ENCODE results near the gene MGST2. TPM values are rescaled to one million over a fixed set of nuclear protein-coding genes. Genes with fewer than 3 reads are reported as not detected.

The MGST2 gene
- total RNA-seq, 1 donor from 2014 or later: 0.71 TPM

DNA sequence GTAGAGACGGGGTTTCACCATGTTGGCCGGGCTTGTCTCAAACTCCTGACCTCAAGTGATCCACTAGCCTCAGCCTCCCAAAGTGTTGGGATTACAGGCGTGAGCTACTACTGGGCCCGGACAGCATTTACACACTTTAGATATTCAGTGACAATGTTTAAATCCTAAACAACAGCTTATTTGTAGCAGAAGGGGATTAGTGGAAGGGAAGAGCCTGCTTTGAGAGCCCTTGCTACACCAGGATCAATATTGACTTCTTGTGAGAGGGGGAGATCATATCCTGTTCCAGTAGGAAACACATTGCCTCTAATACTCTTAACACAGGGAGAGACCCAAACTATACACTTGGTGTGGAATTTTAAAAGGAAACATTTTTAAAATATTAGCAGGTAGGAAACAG is 7.1 kb downstream of the MGST2 start:
- no peaks in the 10 kb centered on the region for H3K9me3 Mint-ChIP-seq
- ATAC-seq (ENCODE audit: low read depth) (no peak), DNase-seq (no peak)
- TF ChIP-seq, protein P1, sequence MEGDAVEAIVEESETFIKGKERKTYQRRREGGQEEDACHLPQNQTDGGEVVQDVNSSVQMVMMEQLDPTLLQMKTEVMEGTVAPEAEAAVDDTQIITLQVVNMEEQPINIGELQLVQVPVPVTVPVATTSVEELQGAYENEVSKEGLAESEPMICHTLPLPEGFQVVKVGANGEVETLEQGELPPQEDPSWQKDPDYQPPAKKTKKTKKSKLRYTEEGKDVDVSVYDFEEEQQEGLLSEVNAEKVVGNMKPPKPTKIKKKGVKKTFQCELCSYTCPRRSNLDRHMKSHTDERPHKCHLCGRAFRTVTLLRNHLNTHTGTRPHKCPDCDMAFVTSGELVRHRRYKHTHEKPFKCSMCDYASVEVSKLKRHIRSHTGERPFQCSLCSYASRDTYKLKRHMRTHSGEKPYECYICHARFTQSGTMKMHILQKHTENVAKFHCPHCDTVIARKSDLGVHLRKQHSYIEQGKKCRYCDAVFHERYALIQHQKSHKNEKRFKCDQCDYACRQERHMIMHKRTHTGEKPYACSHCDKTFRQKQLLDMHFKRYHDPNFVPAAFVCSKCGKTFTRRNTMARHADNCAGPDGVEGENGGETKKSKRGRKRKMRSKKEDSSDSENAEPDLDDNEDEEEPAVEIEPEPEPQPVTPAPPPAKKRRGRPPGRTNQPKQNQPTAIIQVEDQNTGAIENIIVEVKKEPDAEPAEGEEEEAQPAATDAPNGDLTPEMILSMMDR (IDR thresholded peaks at IDR 0.05): no peak
- no peaks in the 10 kb centered on the region for H3K27me3 Mint-ChIP-seq
- H3K36me3 Mint-ChIP-seq (ENCODE audit: low read depth): no peaks in the 10 kb centered on the region
- ChIA-PET CTCF (interaction anchor here (0.9 to 1.8 kb wide), 2 partner anchors 15 to 21 kb away, joined by 3 to 7 read pairs; no protein-coding TSS in a partner anchor), POLR2A (interaction anchor here (0.7 kb wide), 1 partner anchor 197 kb away, joined by 4 read pairs; no protein-coding TSS in a partner anchor)
- H3K4me3 Mint-ChIP-seq: no peak overlapping the region
- H3K27ac Mint-ChIP-seq: no peak overlapping the region
- H3K4me1 Mint-ChIP-seq: peaks cover 13% of the 10 kb centered on the region
- intact Hi-C loops (cut with micrococcal nuclease): no loop called here

DNA sequence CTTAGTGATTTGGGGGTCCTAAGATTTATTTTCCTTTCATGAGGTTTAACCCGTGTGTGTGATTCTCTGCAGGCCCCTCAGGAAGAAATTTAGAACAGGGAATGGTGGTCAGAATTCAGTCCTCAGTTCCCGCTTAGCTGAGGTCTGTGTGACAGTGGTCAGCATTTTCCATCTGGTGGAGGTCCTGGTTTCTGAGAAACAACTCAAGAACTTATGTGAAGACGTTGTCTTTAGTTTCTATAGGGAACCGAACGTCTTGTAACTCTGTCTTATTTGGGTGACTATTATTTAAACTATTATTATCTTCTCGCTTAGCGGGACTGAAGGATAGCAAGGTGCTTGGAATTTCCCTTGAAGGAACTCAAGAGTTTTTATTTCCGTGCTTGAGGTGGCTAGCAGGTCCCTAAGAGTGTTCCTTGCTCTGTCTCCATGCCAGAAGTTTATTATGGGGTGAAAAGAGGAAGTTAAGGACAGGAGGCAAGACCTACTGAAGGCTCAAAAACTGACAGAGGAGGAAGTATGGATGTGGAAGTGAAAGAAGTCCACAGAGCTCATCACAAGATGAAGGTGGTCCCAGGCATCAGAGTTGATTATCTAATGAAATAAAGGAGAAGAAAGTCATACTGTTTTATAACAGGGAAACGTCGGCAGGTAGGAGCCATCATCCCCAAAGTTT is 9.4 kb downstream of the MGST2 start:
- Mint-ChIP-seq H3K27ac (peak overlapping the region; percentile 13), H3K9me3 (peaks cover 4% of the 10 kb centered on the region), H3K27me3 (no peaks in the 10 kb centered on the region), H3K4me1 (peaks cover 13% of the 10 kb centered on the region), H3K4me3 (peak overlapping the region; percentile 21), H3K36me3 (ENCODE audit: low read depth) (no peaks in the 10 kb centered on the region)
- DNase-seq (no peak), ATAC-seq (ENCODE audit: low read depth) (peak; percentile 94)
- ChIA-PET CTCF (interaction anchor here (0.6 kb wide), 1 partner anchor 35 kb away, joined by 4 read pairs; no protein-coding TSS in a partner anchor), POLR2A (interaction anchor here (0.9 kb wide), 1 partner anchor 9 kb away, joined by 3 read pairs; no protein-coding TSS in a partner anchor)
- TF ChIP-seq, protein P1 (IDR thresholded peaks at IDR 0.05): no peak
- intact Hi-C loops (cut with micrococcal nuclease): no loop called here

DNA sequence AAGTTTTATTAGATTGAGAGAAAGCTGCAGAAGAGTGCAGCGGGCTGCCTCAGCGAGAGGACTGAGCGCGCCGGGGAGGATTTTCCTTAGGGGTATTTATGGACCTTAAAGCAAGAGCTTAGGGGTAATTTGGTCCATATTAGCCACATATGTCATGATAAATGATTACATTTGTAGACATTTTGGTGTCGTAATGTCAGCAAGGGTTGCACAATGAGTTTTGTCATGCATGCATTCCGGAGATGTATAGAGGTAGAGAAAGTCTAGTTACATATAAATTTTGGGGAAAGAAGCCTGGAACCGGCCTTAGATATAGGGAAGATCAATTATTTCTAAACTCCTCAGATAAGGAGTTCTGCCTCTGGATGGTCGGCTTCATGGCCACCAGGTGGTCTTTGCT is 10.0 kb downstream of the MGST2 start:
- DNase-seq (no peak), ATAC-seq (ENCODE audit: low read depth) (no peak)
- CTCF ChIA-PET: no interaction called here
- no peaks in the 10 kb centered on the region for H3K36me3 Mint-ChIP-seq (ENCODE audit: low read depth)
- intact Hi-C loops (cut with micrococcal nuclease): no loop called here
- no peaks in the 10 kb centered on the region for H3K27me3 Mint-ChIP-seq
- POLR2A ChIA-PET: no interaction called here
- TF ChIP-seq, protein P1 (IDR thresholded peaks at IDR 0.05): no peak
- H3K27ac Mint-ChIP-seq: no peak overlapping the region
- peaks cover 13% of the 10 kb centered on the region for H3K4me1 Mint-ChIP-seq
- H3K4me3 Mint-ChIP-seq: no peak overlapping the region
- H3K9me3 Mint-ChIP-seq: peaks cover 4% of the 10 kb centered on the region

DNA sequence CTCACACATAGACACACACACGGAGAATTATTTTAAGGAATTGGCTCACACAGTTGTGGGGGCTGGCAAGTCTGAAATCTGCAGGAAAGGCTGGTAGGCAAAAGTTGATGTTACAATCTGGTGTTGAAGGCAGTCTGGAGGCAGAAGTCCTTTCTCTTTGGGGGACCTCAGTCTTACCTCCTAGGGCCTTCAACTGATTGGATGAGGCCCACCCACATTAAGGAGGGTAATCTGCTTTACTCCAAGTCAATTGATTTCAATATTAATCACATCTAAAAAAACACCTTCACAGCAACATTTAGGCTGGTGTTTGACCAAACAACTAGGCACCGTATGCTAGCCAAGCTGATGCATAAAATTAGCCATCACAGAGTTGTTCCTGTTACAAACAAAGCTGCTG is 10.7 kb downstream of the MGST2 start:
- ChIA-PET POLR2A (no interaction called here), CTCF (no interaction called here)
- peaks cover 13% of the 10 kb centered on the region for H3K4me1 Mint-ChIP-seq
- intact Hi-C loops (cut with micrococcal nuclease): no loop called here
- H3K36me3 Mint-ChIP-seq (ENCODE audit: low read depth): no peaks in the 10 kb centered on the region
- no peak overlapping the region for H3K27ac Mint-ChIP-seq
- no peak for ATAC-seq (ENCODE audit: low read depth)
- H3K27me3 Mint-ChIP-seq: no peaks in the 10 kb centered on the region
- H3K9me3 Mint-ChIP-seq: peaks cover 4% of the 10 kb centered on the region
- no peak overlapping the region for H3K4me3 Mint-ChIP-seq
- TF ChIP-seq, protein P1 (IDR thresholded peaks at IDR 0.05): no peak
- DNase-seq: no peak

DNA sequence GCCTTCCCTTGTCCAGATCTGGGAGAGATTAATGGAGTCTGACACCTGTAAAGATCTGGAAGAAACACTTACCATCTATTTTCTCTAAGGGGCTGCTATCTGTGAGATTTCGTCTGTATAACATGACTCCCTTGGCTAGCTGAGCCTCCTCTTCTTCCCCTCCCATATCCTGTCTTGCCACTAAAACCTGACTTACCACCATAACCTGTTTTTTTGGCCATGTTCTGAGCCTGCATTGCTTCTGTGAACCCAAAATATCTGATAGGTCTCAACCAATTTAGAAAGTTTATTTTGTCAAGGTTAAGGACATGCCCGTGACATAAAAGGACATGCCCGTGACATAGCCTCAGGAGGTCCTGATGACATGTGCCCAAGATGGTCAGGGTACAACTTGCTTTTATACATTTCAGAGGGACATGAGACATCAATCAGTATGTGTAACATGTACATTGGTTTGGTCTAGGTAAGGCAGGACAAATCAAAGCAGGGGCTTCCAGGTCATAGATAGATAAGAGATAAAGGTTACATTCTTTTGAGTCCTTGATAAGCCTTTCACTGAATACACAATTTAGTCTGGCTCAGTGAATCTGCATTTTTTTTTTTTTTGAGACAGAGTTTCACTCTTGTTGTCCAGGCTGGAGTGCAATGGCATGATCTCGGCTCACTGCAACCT is 11.4 kb downstream of the MGST2 start:
- no peak for DNase-seq
- ChIA-PET CTCF (no interaction called here), POLR2A (no interaction called here)
- intact Hi-C loops (cut with micrococcal nuclease): no loop called here
- Mint-ChIP-seq H3K36me3 (ENCODE audit: low read depth) (no peaks in the 10 kb centered on the region), H3K4me3 (no peak overlapping the region), H3K27ac (no peak overlapping the region), H3K9me3 (peaks cover 4% of the 10 kb centered on the region), H3K4me1 (peaks cover 13% of the 10 kb centered on the region), H3K27me3 (no peaks in the 10 kb centered on the region)
- no peak for ATAC-seq (ENCODE audit: low read depth)
- TF ChIP-seq, protein P1 (IDR thresholded peaks at IDR 0.05): no peak
